Endothelial cell of umbilical vein (primary cell): ENCODE data around the gene PTPRD.

Source experiments
- EZH2 ChIP-seq: IDR thresholded peaks from 2 replicates; pipeline ENCODE4 v1.6.1; 2012; ENCODE audit warnings: borderline replicate concordance, low read depth, mild to moderate bottlenecking, moderate library complexity, low read length, inconsistent platforms; ENCODE audit not compliant: severe bottlenecking
- FOS ChIP-seq: IDR thresholded peaks from 2 replicates; pipeline ENCODE4 v1.6.1; 2011; ENCODE audit warnings: mild to moderate bottlenecking, low read length, moderate library complexity, borderline replicate concordance; ENCODE audit not compliant: insufficient read depth
- GATA2 ChIP-seq: IDR thresholded peaks from 2 replicates; pipeline ENCODE4 v1.7.0; 2011; ENCODE audit warnings: low read depth, mild to moderate bottlenecking, moderate library complexity, mixed read lengths, low read length; ENCODE audit not compliant: insufficient read length, insufficient read depth
- MAX ChIP-seq: IDR thresholded peaks from 2 replicates; pipeline ENCODE4 v1.6.1; 2011; ENCODE audit not compliant: insufficient read depth, insufficient read length
- MYC ChIP-seq: IDR thresholded peaks from one replicate; pipeline ENCODE4 v1.6.1; 2011; ENCODE audit warnings: mild to moderate bottlenecking, low read depth, low read length
- POLR2A ChIP-seq: IDR thresholded peaks from 2 replicates; pipeline ENCODE4 v1.6.1; 2012; ENCODE audit warnings: low read depth, mild to moderate bottlenecking, control low read depth, low read length
- POLR2AphosphoS5 ChIP-seq: IDR thresholded peaks from 2 replicates; pipeline ENCODE4 v1.6.1; 2012; ENCODE audit warnings: low read depth, mild to moderate bottlenecking, control low read depth, low read length, moderate library complexity; ENCODE audit not compliant: insufficient read depth
- TF ChIP-seq, protein P1 (sequence below), 2 donors: IDR thresholded peaks; 1 replicate in 1 of 2; 2 replicates in 1 of 2; pipeline ENCODE4 v1.5.1; 2011; ENCODE audit warnings: low read length in 2 of 2, mild to moderate bottlenecking in 2 of 2, moderate library complexity in 2 of 2, control low read depth in 1 of 2, inconsistent platforms in 1 of 2, low read depth in 1 of 2; ENCODE audit not compliant: insufficient read depth in 1 of 2; ENCODE audit errors: extremely low read depth in 1 of 2

DNA sequence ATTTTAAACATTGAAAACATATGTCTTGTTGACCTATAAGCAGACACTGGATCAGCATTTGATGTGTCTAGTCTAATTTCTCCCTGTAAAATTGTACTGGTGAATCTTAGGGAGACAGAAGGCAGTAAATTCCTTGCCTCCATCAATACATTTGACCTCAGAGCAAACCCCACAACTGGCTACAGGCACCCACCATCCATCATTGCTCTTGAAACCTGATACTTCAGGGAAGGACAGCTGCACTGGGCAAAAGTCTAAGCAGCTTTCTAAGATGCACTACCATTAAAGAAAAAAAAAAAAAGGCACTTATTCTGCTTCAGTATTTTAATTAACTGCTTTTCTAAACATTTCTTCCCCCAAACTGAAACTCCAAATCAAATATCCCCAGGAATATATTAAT is 1761.9 kb downstream of the PTPRD start:
- TF ChIP-seq, protein P1, sequence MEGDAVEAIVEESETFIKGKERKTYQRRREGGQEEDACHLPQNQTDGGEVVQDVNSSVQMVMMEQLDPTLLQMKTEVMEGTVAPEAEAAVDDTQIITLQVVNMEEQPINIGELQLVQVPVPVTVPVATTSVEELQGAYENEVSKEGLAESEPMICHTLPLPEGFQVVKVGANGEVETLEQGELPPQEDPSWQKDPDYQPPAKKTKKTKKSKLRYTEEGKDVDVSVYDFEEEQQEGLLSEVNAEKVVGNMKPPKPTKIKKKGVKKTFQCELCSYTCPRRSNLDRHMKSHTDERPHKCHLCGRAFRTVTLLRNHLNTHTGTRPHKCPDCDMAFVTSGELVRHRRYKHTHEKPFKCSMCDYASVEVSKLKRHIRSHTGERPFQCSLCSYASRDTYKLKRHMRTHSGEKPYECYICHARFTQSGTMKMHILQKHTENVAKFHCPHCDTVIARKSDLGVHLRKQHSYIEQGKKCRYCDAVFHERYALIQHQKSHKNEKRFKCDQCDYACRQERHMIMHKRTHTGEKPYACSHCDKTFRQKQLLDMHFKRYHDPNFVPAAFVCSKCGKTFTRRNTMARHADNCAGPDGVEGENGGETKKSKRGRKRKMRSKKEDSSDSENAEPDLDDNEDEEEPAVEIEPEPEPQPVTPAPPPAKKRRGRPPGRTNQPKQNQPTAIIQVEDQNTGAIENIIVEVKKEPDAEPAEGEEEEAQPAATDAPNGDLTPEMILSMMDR (IDR thresholded peaks at IDR 0.05; ENCODE audit: extremely low read depth in 1 of 2, insufficient read depth in 1 of 2, low read depth in 1 of 2, low read length in 2 of 2) = no peak
- TF ChIP-seq POLR2A (no peak), GATA2 (no peak), EZH2 (no peak), MYC (no peak), POLR2AphosphoS5 (no peak), MAX (no peak), FOS (no peak)
